Fibroblast of skin of back (primary cell): Measurements from ENCODE around the gene MPPED1.

Source experiments
- DNase-seq: peaks from one replicate; pipeline ENCODE4 v3.0.0-alpha.2; 2013

MPPED1 gene

GRCh38 chr22:43412808-43413795, 1.3 kb downstream of the MPPED1 start:
- DNase-seq: no peak

DNA sequence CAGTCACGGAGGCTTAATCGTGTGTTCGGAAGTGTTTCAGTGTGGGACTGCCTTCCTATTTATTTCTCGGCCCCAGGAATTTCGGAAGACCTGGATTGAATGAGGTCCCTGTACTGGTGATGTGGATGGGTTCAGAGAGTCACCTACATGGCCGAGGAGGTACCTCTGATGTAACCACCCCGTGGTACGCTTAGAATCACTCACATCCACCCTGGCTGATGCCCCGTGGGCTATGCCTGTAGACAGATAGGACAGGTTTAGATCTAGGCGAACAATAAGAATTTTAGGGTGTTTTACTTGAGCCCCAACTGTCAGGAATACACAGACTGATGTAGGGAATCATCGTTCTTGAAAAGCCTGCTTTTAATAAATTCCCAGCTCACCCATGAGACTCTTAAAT, 2.0 kb downstream of the MPPED1 start:
- no peak for DNase-seq

GRCh38 chr22:43415681-43416080, 3.9 kb downstream of the MPPED1 start:
- no peak for DNase-seq

DNA sequence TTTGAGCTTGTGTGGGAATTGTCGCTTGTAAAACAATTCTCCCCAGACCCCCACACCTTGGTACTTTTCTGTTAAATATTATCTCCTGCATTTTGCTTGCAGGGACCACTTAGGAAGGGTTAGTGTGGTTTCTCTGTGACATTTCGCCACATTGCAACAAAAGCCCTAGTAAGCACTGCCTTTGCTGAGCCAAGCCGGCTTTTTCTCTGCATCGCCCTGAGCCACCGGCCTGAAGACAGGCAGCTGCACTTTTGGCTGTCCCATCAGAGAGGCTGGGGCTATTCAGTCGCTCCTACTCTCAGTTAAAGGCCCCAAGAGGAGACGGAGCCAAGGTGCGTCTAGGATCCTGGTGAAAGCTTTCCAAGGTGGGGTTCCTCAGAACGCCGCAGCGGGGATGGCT, 5.7 kb downstream of the MPPED1 start:
- no peak for DNase-seq

DNA sequence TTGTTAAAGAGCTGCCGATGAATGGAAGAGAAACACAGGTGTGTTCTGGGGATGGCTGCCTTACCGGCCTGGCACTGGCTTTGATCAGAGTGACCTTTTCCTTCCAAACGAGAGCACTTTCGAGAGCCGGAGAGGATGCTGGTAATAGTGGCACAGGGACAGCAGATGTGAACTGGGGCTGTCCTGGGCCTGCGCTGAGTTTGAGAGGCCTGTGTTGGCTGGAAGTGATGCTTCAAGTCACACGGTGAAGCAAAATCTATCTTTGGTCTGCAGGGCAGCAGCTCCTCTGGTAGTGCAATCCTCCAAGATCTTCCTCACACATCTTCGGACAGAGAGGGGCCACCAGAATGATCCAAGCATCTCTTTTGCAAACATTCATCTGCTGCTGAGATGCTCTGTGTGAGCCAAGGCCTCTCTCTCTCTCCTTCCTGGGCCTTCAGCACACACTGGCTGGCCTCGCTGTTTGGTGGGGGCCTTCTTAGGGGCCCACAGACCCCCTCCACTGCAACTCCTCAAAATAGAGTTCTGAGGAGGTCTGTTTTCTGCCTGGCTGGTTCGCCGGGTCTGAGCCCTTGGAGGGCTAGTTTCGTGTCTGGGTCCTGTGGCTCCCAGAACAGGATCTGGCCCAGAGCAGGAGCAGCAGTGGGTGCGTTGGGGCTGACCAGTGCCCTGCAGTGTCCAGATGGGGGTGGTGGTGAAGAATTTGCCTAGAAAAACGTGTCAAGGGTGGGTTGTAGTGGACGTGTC, 6.4 kb downstream of the MPPED1 start:
- DNase-seq: no peak

DNA sequence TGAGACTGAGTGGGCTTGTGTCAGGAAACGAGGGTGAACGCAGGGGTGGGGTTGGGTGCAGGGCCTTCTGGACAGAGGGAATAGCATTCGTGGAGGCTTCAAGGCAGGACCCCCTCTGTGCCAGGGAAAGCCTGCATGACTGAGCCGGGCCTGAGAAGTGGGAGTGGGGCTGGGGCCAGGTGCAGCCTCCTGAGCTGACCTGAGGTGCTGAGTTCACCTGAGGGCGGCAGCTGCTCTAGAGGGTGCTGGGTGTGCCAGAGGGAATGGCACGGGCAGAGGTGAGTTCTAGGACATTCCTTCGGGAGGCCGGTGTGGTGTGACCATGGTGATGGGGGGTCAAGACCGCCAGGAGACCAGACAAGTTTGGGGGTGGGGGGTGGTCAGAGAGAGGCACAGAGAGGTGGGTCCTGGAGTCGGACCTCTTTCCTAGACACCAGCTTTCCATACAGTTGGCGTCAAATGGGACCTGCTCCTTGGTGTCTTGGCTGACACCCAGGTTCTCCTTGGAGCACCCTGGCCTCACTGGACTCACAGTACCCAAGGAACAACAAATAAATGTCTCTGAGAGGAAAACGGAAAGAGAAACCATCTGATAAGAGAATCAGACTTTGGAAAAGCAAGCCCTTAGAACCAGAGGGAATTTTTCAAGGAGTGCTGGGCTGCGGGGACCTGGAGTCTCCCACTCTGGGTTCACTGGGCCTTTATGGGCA, 7.7 kb downstream of the MPPED1 start:
- DNase-seq: no peak

DNA sequence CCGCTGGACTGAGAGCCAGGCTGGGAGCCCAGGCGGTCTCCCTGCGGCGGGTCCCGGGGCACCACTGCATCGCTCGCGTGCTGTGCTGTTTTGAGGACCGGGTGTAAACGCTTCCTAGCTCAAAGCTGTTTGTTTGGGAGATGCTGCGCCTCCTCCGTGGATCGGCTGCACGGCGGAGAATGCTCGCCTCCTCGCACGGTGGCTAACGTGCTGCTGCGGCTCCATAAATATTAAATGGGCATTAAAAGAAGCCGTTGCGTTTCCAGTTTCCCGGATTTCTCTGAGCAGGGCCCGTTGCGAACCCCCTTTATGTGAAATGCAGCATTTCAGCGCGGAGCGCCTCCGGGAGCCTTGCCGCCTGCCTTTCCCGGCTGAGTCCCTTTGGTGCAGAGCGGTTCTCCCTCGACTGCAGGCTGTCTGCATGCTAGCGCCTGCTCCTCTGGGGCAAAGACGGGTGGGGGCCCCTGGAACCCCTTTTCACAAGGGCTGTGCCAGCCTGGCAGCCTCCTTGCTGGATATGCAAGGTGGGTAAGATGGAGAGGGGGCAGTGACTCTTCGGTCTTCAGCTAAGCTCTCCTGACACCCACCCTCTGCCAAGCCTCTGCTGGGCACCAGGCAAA, 9.3 kb downstream of the MPPED1 start:
- DNase-seq: no peak

GRCh38 chr22:43421914-43422615, 10.3 kb downstream of the MPPED1 start:
- no peak for DNase-seq

DNA sequence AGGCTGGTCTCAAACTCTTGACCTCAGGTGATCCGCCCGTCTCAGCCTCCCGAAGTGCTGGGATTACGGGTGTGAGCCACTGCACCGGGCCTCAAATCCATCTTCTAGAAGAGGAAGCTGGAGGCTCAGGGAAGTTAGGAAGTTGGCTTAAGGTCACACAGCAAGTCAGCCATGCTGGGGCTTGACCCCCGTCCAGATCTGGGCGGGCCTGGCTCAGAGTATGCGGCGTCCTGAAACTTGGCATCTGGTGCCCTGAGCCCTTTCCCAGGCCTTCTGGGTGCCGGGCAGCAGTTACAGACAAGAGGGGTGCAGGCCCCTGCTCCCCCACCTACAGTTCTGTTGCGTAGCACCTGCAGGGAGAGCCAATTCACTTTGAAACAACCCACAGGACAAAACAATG, 11.2 kb downstream of the MPPED1 start:
- DNase-seq: no peak

DNA sequence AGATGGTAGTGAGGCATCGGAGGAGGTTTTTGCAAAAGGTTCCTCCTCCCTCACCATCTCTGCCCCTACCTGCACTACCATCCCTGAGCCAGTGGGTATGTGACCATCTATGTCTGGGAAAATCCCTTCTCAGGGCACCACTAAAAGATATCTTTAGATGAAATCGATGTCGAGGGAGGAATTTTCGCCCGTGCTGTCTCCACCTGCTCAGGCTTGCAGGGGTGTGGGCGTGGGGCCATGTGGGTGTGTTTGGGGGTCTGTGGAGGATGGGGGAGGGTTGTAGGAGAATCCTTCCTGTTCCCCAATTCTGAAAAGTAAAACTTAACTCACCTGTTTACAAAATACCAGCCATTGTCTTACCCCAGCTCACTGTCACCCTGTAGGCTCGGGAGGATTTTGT, 12.4 kb downstream of the MPPED1 start:
- DNase-seq: no peak

- no peak for DNase-seq
These were observed 13.1 kb downstream of the MPPED1 start for GRCh38 chr22:43424666-43425630.

DNA sequence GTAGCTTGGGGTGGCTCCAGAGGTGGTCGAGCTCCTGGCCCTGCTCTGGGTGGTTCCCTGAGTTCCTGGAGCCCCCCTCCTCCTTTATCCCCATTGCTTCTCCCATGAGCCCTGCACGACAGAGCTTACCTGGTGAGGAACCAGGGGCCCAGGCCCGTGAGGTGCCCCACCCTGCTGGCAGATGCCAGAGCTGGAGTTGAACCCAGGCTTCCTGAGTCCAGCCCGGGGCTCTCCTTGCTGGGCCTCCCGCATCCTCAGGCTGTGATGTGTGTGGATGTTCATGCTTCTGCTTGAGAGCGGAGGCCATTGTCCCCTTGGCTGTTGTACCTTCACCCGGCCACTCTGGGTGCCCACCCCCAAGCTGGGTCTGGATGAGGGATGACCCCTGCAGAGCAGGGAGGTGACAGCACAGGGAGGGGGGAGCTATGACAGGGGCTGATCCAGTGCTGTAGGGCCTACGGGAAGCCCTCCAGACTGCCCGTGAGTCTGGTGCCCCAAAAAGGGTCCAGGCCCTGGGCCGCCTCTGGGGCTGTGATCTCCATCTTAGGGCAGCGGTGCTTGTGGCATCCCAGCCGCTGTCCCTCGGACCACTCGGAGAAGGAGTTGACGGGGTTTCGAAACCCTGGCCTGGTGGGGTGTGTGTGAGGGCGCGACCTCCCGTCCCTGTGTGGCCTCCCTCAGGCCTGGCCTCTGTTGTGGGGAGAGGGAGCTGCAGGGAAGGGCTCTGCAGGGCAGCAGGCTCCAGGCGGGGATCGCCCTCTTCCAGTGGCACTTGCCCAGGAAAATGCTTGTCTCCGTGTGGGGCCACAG, 14.4 kb downstream of the MPPED1 start:
- no peak for DNase-seq

DNA sequence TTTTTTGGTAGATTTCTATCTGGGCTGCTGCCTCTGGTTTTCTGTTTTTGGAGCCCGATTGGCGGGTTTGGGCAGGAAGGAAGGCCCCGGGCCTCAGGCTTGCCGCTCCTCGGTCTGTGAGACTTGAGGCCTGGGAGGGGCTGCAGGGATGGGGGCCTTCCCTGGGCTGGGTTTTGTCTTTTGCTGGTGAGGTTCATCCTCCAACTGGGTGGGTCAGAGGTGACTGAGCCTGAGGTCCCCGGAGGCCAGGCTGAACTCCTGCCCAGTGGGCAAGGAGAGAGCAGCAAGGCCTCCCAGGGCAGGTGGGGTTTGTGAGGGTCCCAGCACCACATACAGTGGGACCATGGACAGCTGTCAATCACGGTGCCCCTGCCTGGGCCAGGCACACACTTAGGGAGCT, 15.0 kb downstream of the MPPED1 start:
- no peak for DNase-seq

GRCh38 chr22:43427296-43428004, 15.6 kb downstream of the MPPED1 start:
- DNase-seq: no peak

DNA sequence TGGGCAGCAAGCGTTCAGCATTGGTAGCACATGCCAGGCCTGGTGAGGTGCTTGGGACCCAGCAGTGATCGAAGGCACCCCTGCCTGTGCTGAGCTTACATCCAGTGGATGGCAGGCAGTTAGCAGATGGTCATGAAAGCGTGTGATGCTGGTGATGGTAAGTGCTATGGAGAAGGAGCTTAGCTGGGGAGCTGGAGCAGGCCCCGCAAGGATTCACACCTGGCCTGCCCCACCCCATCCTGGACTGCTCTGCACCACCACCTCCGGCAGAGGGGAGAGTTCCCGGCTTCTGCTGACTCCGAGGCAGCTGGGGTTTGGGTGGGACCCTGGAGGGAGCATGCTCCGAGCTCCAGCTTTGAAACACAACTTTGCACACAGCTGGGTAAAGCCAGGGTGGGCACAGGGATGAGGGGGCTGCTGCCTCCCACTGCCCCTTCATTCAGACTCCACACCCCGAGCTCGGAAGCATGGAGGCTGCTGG, 16.2 kb downstream of the MPPED1 start:
- DNase-seq: no peak

- no peak for DNase-seq
These were observed 16.7 kb downstream of the MPPED1 start for GRCh38 chr22:43428521-43428920.

GRCh38 chr22:43429426-43429825, 17.6 kb downstream of the MPPED1 start:
- no peak for DNase-seq

GRCh38 chr22:43431808-43432554, 20.2 kb downstream of the MPPED1 start:
- DNase-seq: no peak
